ENCODE results near the gene DNAH9.
"Not testable (repeated sequence)": the region's sequence is repeated elsewhere in the genome, so short reads cannot be mapped to it uniquely, and the experiment has no call there.

Gene DNAH9

GRCh38 chr17:11916091-11916490 is 317.8 kb downstream of the DNAH9 start:
- no peak for DNase-seq (ENCODE audit: low spot score)

- no peak for DNase-seq (ENCODE audit: low spot score)
Observed at GRCh38 chr17:11917415-11917814, 319.1 kb downstream of the DNAH9 start.

- DNase-seq (ENCODE audit: low spot score) = no peak
Observed at GRCh38 chr17:11921296-11921695, 323.0 kb downstream of the DNAH9 start.

GRCh38 chr17:11922638-11923037 is 324.4 kb downstream of the DNAH9 start:
- no peak for DNase-seq (ENCODE audit: low spot score)

GRCh38 chr17:11924076-11924475 is 325.8 kb downstream of the DNAH9 start:
- no peak for DNase-seq (ENCODE audit: low spot score)

- DNase-seq (ENCODE audit: low spot score) = no peak
Observed at GRCh38 chr17:11925262-11926021, 327.2 kb downstream of the DNAH9 start.

- no peak for DNase-seq (ENCODE audit: low spot score)
Observed at GRCh38 chr17:11928436-11928835, 330.2 kb downstream of the DNAH9 start.

GRCh38 chr17:11932337-11932898 is 334.1 kb downstream of the DNAH9 start:
- DNase-seq (ENCODE audit: low spot score) = no peak

GRCh38 chr17:11935734-11936406 is 337.6 kb downstream of the DNAH9 start:
- peak; percentile 11 for DNase-seq (ENCODE audit: low spot score)

- DNase-seq (ENCODE audit: low spot score) = no peak
Observed at GRCh38 chr17:11940904-11941303, 342.6 kb downstream of the DNAH9 start.

- DNase-seq (ENCODE audit: low spot score) = not testable (repeated sequence)
Observed at GRCh38 chr17:11943086-11943485, 344.8 kb downstream of the DNAH9 start.

- DNase-seq (ENCODE audit: low spot score) = no peak
Observed at GRCh38 chr17:11943759-11944347, 345.6 kb downstream of the DNAH9 start.

GRCh38 chr17:11944587-11944986 is 346.3 kb downstream of the DNAH9 start:
- DNase-seq (ENCODE audit: low spot score) = no peak

GRCh38 chr17:11948789-11949188 is 350.5 kb downstream of the DNAH9 start:
- DNase-seq (ENCODE audit: low spot score) = no peak

- not testable (repeated sequence) for DNase-seq (ENCODE audit: low spot score)
Observed at GRCh38 chr17:11949571-11949970, 351.3 kb downstream of the DNAH9 start.

GRCh38 chr17:11950771-11951519 is 352.7 kb downstream of the DNAH9 start:
- DNase-seq (ENCODE audit: low spot score) = no peak

- no peak for DNase-seq (ENCODE audit: low spot score)
Observed at GRCh38 chr17:11952610-11953009, 354.3 kb downstream of the DNAH9 start.

GRCh38 chr17:11953924-11954323 is 355.7 kb downstream of the DNAH9 start:
- no peak for DNase-seq (ENCODE audit: low spot score)

- no peak for DNase-seq (ENCODE audit: low spot score)
Observed at GRCh38 chr17:11954936-11955335, 356.7 kb downstream of the DNAH9 start.

GRCh38 chr17:11969565-11969964 is 371.3 kb downstream of the DNAH9 start:
- no peak for DNase-seq (ENCODE audit: low spot score)

- DNase-seq (ENCODE audit: low spot score) = not testable (repeated sequence)
Observed at GRCh38 chr17:11972741-11973140, 374.5 kb downstream of the DNAH9 start.

- DNase-seq (ENCODE audit: low spot score) = no peak
Observed at GRCh38 chr17:11979795-11980194, 381.5 kb downstream of the DNAH9 start.
